Duodenal mucosa (tissue), 2 donors: Measurements from ENCODE around the gene PAPSS2.
"Not testable (repeated sequence)": the region's sequence is repeated elsewhere in the genome, so short reads cannot be mapped to it uniquely, and the experiment has no call there.

ENCODE experiments used
- H3K27ac ChIP-seq: one replicate; pipeline ENCODE4 v1.7.0; 2013; ENCODE audit warnings: low read depth, low read length
- H3K27me3 ChIP-seq, 2 donors: one replicate each; pipeline ENCODE4 v1.7.0; 2013; ENCODE audit warnings: low read length in 2 of 2, control low read depth in 1 of 2; ENCODE audit not compliant: insufficient read depth in 2 of 2, control insufficient read depth in 1 of 2
- H3K36me3 ChIP-seq, 2 donors: one replicate each; pipeline ENCODE4 v1.7.0; 2013; ENCODE audit warnings: low read length in 2 of 2, control low read depth in 1 of 2; ENCODE audit not compliant: insufficient read depth in 2 of 2, control insufficient read depth in 1 of 2
- H3K4me1 ChIP-seq, 2 donors: one replicate each; pipeline ENCODE4 v1.7.0; 2013; ENCODE audit warnings: low read length in 2 of 2, control low read depth in 1 of 2; ENCODE audit not compliant: insufficient read depth in 2 of 2, control insufficient read depth in 1 of 2
- H3K4me3 ChIP-seq, 2 donors: one replicate each; pipeline ENCODE4 v1.7.0; 2013; ENCODE audit warnings: low read length in 2 of 2, low read depth in 1 of 2
- H3K9ac ChIP-seq, 2 donors: one replicate each; pipeline ENCODE4 v1.7.0; 2013; ENCODE audit warnings: low read length in 2 of 2, low read depth in 1 of 2
- H3K9me3 ChIP-seq, 2 donors: one replicate each; pipeline ENCODE4 v1.7.0; 2013; ENCODE audit warnings: low read length in 2 of 2, control low read depth in 1 of 2; ENCODE audit not compliant: control insufficient read depth in 1 of 2

Gene PAPSS2

GRCh38 chr10:87740254-87740655 is 80.6 kb downstream of the PAPSS2 start:
- no peak overlapping the region for H3K9ac ChIP-seq
- H3K4me3 ChIP-seq, result no peak overlapping the region
- peaks cover 0 to 8% of the 10 kb centered on the region in 2 donors for H3K36me3 ChIP-seq
- no peak overlapping the region for H3K27ac ChIP-seq
- H3K9me3 ChIP-seq, result no peaks in the 10 kb centered on the region
- H3K27me3 ChIP-seq, result no peaks in the 10 kb centered on the region
- no peaks in the 10 kb centered on the region for H3K4me1 ChIP-seq

GRCh38 chr10:87742992-87743610 is 83.4 kb downstream of the PAPSS2 start:
- H3K9me3 ChIP-seq, H3K4me3 ChIP-seq, H3K4me1 ChIP-seq, H3K27me3 ChIP-seq, H3K27ac ChIP-seq, H3K9ac ChIP-seq: not testable (repeated sequence)
- peaks cover 0 to 12% of the 10 kb centered on the region in 2 donors for H3K36me3 ChIP-seq

GRCh38 chr10:87744606-87745005 is 84.9 kb downstream of the PAPSS2 start:
- H3K4me3 ChIP-seq, result no peak overlapping the region
- no peak overlapping the region for H3K9ac ChIP-seq
- H3K4me1 ChIP-seq, result no peaks in the 10 kb centered on the region
- no peak overlapping the region for H3K27ac ChIP-seq
- peaks cover 0 to 12% of the 10 kb centered on the region in 2 donors for H3K36me3 ChIP-seq
- no peaks in the 10 kb centered on the region for H3K27me3 ChIP-seq
- no peaks in the 10 kb centered on the region for H3K9me3 ChIP-seq

GRCh38 chr10:87746911-87747310 is 87.2 kb downstream of the PAPSS2 start:
- Histone ChIP-seq H3K27ac (no peak overlapping the region), H3K9ac (no peak overlapping the region), H3K9me3 (no peaks in the 10 kb centered on the region), H3K4me3 (no peak overlapping the region), H3K4me1 (no peaks in the 10 kb centered on the region), H3K27me3 (no peaks in the 10 kb centered on the region), H3K36me3 (peaks cover 0 to 12% of the 10 kb centered on the region in 2 donors)

DNA sequence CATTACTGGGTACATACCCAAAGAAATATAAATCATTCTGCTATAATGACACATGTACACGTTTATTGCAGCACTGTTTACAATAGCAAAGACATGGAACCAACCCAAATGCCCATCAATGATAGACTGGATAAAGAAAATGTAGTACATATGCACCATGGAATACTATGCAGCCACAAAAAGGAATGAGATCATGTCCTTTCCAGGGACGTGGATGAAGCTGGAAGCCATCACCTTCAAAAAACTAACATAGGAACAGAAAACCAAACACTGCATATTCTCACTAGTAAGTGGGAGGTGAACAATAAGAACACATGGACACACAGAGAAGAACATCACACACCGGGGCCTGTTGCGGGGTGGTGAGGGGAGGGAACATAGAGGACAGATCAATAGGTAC is 88.6 kb downstream of the PAPSS2 start:
- H3K9me3 ChIP-seq, H3K4me3 ChIP-seq, H3K27me3 ChIP-seq, H3K27ac ChIP-seq, H3K4me1 ChIP-seq, H3K9ac ChIP-seq: not testable (repeated sequence)
- peaks cover 4 to 14% of the 10 kb centered on the region in 2 donors for H3K36me3 ChIP-seq

DNA sequence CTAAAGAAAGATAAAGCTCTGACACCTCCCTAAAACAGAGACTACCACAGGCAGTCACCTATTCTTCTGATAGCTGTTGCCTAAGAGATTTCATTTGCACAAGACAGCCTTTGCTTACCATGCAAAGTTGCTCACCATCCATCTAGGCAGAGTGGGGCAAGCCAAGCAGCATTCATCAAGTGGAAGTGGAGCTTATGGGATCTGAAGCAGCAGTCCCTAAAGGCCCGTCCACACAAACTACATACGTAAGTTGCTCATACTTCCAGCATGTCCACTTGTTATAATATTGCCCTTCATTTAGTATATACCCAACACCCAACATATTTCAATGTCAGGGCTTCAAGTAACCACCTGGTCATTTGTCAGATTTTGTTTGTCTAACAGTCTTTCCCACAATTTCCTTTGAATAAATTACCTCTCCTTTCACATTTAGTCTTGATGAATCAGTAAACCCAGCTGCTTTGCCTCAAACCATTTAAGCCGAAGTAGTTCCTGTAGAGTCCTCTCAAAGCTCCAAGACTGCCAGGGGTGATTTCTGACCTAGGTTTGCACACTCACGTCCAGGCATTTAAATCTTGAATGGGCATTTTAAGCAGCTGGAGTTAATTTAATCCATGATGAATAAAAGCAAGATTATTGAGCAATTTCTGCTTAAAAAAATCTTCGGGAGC is 90.5 kb downstream of the PAPSS2 start:
- H3K36me3 ChIP-seq, result peaks cover 4 to 20% of the 10 kb centered on the region in 2 donors

GRCh38 chr10:87750817-87751216 is 91.1 kb downstream of the PAPSS2 start:
- Histone ChIP-seq H3K27ac (no peak overlapping the region), H3K27me3 (no peaks in the 10 kb centered on the region), H3K4me1 (no peaks in the 10 kb centered on the region), H3K36me3 (peaks cover 4 to 16% of the 10 kb centered on the region in 2 donors), H3K9me3 (no peaks in the 10 kb centered on the region), H3K9ac (no peak overlapping the region), H3K4me3 (no peak overlapping the region)

More for the DNA sequence above, 90.5 kb downstream of the PAPSS2 start:
- Histone ChIP-seq H3K9ac (no peak overlapping the region), H3K9me3 (no peaks in the 10 kb centered on the region), H3K4me1 (no peaks in the 10 kb centered on the region), H3K4me3 (no peak overlapping the region), H3K27ac (no peak overlapping the region), H3K27me3 (no peaks in the 10 kb centered on the region)

GRCh38 chr10:87751274-87751673 is 91.6 kb downstream of the PAPSS2 start:
- H3K36me3 ChIP-seq, result peaks cover 4 to 20% of the 10 kb centered on the region in 2 donors
- no peaks in the 10 kb centered on the region for H3K9me3 ChIP-seq
- H3K4me3 ChIP-seq, result no peak overlapping the region
- H3K4me1 ChIP-seq, result no peaks in the 10 kb centered on the region
- no peaks in the 10 kb centered on the region for H3K27me3 ChIP-seq
- H3K27ac ChIP-seq, result no peak overlapping the region
- no peak overlapping the region for H3K9ac ChIP-seq

DNA sequence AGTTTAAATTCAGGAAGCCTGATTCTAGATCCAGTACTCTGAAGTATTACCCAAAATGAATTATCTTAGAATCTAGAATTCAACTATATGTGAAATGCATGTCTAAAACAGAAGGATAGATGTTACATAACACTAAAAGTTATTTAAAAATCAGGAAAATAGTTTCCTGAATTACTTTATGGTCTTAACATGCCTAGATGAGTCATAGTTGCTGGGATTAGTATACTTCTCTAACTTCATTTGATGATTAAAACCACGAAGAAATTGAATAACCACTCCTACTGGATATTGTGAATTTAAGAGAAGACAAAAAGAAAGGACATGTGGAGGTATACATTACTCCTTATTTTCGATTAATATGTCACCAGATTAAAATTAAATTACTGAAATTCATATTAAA is 92.9 kb downstream of the PAPSS2 start:
- Histone ChIP-seq H3K36me3 (peaks cover 4 to 24% of the 10 kb centered on the region in 2 donors), H3K9me3 (no peaks in the 10 kb centered on the region), H3K9ac (no peak overlapping the region), H3K27me3 (no peaks in the 10 kb centered on the region), H3K27ac (no peak overlapping the region), H3K4me1 (no peaks in the 10 kb centered on the region), H3K4me3 (no peak overlapping the region)

GRCh38 chr10:87753995-87754866 is 94.6 kb downstream of the PAPSS2 start:
- no peak overlapping the region for H3K4me3 ChIP-seq
- no peak overlapping the region for H3K9ac ChIP-seq
- no peak overlapping the region for H3K27ac ChIP-seq
- H3K36me3 ChIP-seq, result peaks cover 4 to 24% of the 10 kb centered on the region in 2 donors
- H3K9me3 ChIP-seq, result no peaks in the 10 kb centered on the region
- H3K27me3 ChIP-seq, result no peaks in the 10 kb centered on the region
- H3K4me1 ChIP-seq, result no peaks in the 10 kb centered on the region
